ENCODE data around the gene RTKN2.

GRCh38 chr10:62266147-62266546 lies 2.5 kb downstream of the RTKN2 start:
- TF ChIP-seq POLR2AphosphoS5 (IDR thresholded peaks at IDR 0.05) (no peak), EP300 (IDR thresholded peaks at IDR 0.05) (no peak)
- TF ChIP-seq, protein P1, sequence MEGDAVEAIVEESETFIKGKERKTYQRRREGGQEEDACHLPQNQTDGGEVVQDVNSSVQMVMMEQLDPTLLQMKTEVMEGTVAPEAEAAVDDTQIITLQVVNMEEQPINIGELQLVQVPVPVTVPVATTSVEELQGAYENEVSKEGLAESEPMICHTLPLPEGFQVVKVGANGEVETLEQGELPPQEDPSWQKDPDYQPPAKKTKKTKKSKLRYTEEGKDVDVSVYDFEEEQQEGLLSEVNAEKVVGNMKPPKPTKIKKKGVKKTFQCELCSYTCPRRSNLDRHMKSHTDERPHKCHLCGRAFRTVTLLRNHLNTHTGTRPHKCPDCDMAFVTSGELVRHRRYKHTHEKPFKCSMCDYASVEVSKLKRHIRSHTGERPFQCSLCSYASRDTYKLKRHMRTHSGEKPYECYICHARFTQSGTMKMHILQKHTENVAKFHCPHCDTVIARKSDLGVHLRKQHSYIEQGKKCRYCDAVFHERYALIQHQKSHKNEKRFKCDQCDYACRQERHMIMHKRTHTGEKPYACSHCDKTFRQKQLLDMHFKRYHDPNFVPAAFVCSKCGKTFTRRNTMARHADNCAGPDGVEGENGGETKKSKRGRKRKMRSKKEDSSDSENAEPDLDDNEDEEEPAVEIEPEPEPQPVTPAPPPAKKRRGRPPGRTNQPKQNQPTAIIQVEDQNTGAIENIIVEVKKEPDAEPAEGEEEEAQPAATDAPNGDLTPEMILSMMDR (IDR thresholded peaks at IDR 0.05): no peak
